ENCODE results near the gene PLBD2.

The PLBD2 gene

GRCh38 chr12:113358381-113359132, at the start of gene PLBD2:
Gene PLBD2, plus strand, starts transcription at chr12:113358587. Its CDS starts 14 bp downstream, at chr12:113358601.
- DNase-seq, result peak; percentile 96

GRCh38 chr12:113310489-113310888, 47.9 kb upstream of the PLBD2 start:
- DNase-seq, result no peak

GRCh38 chr12:113314121-113314529, 44.3 kb upstream of the PLBD2 start:
- DNase-seq, result no peak

- no peak for DNase-seq
Observed at GRCh38 chr12:113315358-113315757, 43.0 kb upstream of the PLBD2 start.

GRCh38 chr12:113316155-113316554, 42.2 kb upstream of the PLBD2 start:
- DNase-seq, result no peak

GRCh38 chr12:113317122-113317521, 41.3 kb upstream of the PLBD2 start:
- no peak for DNase-seq

GRCh38 chr12:113318046-113318656, 40.2 kb upstream of the PLBD2 start:
- DNase-seq, result no peak

GRCh38 chr12:113318900-113319628, 39.3 kb upstream of the PLBD2 start:
- no peak for DNase-seq

- DNase-seq, result no peak
Observed at GRCh38 chr12:113320401-113320800, 38.0 kb upstream of the PLBD2 start.

GRCh38 chr12:113322343-113322742, 36.0 kb upstream of the PLBD2 start:
- no peak for DNase-seq

GRCh38 chr12:113325916-113326315, 32.5 kb upstream of the PLBD2 start:
- DNase-seq, result no peak

GRCh38 chr12:113326775-113327395, 31.5 kb upstream of the PLBD2 start:
- DNase-seq, result no peak

- DNase-seq, result no peak
Observed at GRCh38 chr12:113328368-113328889, 30.0 kb upstream of the PLBD2 start.

GRCh38 chr12:113329022-113329790, 29.2 kb upstream of the PLBD2 start:
- no peak for DNase-seq

GRCh38 chr12:113329791-113330417, 28.5 kb upstream of the PLBD2 start:
- DNase-seq, result no peak

- no peak for DNase-seq
Observed at GRCh38 chr12:113330505-113330904, 27.9 kb upstream of the PLBD2 start.

- no peak for DNase-seq
Observed at GRCh38 chr12:113332688-113333417, 25.5 kb upstream of the PLBD2 start.

- peak; percentile 14 for DNase-seq
Observed at GRCh38 chr12:113333418-113333750, 25.0 kb upstream of the PLBD2 start.

- DNase-seq, result peak; percentile 44
Observed at GRCh38 chr12:113333877-113334785, 24.3 kb upstream of the PLBD2 start.

All from eye (tissue), 1 donor.